Measurements from ENCODE around the gene PLCL1.

GRCh38 chr2:198187841-198188240 is 383.4 kb downstream of the PLCL1 start:
- TF ChIP-seq CTCF (conservative IDR thresholded peaks at IDR 0.05) (no peak), EZH2 (IDR thresholded peaks at IDR 0.05; ENCODE audit: low read depth) (no peak)

All from PC-9 (cell line).